Fibroblast of the aortic adventitia (primary cell): ENCODE results near the gene YBX1. TPM values are rescaled to one million over a fixed set of nuclear protein-coding genes. Genes with fewer than 3 reads are reported as not detected.
A peak's percentile ranks its signal among the peaks of the same experiment; 100 is the strongest.

Experiments
- DNase-seq: peaks from one replicate; pipeline ENCODE4 v3.0.0-alpha.2; 2010; ENCODE audit warnings: low read depth
- H3K4me3 ChIP-seq: 2 replicates; pipeline ENCODE4 v1.5.1; 2011; ENCODE audit warnings: low read depth, mild to moderate bottlenecking, control low read depth, low read length, moderate library complexity
- total RNA-seq: library from RNA; depleted of rRNA; stranded (reverse); fragments of >200 nt; gene quantifications from 2 replicates; pipeline ENCODE4 v1.2.3, GENCODE V29; 2012; ENCODE audit warnings: low replicate concordance
- TF ChIP-seq, protein P1 (sequence below): IDR thresholded peaks from 2 replicates; pipeline ENCODE4 v1.5.1; 2011; ENCODE audit warnings: mild to moderate bottlenecking, low read length, control low read depth, inconsistent platforms; ENCODE audit not compliant: insufficient read depth

YBX1 gene
- total RNA-seq, 1 donor: 792 TPM

GRCh38 chr1:42735056-42735455 is 52.8 kb downstream of the YBX1 start:
- H3K4me3 ChIP-seq: no peak overlapping the region
- TF ChIP-seq, protein P1, sequence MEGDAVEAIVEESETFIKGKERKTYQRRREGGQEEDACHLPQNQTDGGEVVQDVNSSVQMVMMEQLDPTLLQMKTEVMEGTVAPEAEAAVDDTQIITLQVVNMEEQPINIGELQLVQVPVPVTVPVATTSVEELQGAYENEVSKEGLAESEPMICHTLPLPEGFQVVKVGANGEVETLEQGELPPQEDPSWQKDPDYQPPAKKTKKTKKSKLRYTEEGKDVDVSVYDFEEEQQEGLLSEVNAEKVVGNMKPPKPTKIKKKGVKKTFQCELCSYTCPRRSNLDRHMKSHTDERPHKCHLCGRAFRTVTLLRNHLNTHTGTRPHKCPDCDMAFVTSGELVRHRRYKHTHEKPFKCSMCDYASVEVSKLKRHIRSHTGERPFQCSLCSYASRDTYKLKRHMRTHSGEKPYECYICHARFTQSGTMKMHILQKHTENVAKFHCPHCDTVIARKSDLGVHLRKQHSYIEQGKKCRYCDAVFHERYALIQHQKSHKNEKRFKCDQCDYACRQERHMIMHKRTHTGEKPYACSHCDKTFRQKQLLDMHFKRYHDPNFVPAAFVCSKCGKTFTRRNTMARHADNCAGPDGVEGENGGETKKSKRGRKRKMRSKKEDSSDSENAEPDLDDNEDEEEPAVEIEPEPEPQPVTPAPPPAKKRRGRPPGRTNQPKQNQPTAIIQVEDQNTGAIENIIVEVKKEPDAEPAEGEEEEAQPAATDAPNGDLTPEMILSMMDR: no peak
- DNase-seq: no peak

- DNase-seq: no peak
- TF ChIP-seq, protein P1: no peak
- H3K4me3 ChIP-seq: no peak overlapping the region
Observed at GRCh38 chr1:42735477-42736105, 53.4 kb downstream of the YBX1 start.

DNA sequence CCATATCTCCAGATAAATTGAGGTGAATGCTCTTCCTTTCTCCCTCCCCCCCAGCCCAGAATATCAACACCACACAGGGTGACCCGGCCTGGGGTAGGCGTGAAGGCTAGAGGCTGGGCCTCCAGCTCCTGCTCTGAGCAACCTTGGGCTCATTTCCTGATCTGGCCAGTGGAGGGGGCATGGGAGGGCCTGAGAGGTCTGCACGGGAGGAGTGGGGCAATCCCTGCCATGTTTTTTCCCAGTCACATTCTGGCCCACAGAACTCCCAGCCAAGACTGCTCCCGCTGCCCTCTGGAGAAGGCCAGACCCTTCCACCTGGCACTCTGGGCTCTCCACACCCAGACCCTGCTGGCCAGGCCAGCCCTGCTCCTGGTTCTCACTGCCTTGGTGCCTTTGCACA is 53.9 kb downstream of the YBX1 start:
- DNase-seq: peak; percentile 28
- TF ChIP-seq, protein P1: peak; percentile 56
- H3K4me3 ChIP-seq: no peak overlapping the region

DNA sequence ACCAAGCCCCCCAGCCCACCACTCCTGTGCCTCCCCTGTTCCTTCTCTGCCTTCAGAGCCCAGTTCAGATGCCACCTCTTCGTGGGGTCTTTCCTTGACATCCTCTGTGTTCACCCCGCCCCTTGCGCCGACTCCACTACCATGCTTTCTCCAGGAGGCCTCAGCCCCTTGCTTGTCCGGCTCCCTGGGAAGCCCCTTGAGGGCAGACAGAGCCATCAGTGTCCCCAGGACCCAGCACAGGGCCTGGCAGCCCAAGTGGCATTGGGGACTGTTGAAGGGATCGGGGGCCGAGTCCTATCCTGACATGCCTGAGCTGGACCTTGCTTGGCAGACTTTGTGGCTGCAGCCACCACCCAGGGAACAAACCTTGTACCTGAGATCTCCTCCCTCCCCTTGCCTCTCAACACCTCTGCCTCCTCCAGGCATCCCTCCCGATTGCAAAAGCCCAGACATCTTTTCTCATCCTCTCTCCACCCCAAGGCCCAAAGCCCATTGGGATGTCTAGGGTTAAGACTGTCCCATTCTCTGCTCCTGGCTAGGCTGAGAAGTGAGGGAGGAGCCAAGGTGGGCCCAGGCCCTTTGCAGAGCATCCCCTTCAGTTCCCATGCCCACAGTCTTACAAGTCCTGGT is 54.5 kb downstream of the YBX1 start:
- no peak for DNase-seq
- H3K4me3 ChIP-seq: no peak overlapping the region
- TF ChIP-seq, protein P1: no peak

DNA sequence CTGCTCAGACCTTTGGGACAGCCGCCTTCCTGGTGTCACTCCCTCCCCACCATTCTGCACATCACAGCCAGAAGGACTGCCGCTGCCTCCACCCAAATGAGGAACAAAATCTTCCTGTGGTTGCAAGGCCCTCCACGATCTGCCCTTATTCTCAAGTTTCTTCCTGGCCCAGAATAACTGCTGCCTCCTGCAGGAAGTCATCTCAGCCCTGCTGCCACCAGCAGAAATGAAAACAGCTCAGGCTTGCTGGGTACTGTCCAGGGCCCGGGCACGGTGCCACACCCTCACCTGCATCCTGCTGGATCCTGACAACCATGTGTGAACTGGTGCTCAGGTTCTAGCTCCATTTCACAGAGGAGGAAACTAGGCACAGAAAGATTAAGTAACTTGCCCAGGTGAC is 55.0 kb downstream of the YBX1 start:
- TF ChIP-seq, protein P1: no peak
- DNase-seq: no peak
- no peak overlapping the region for H3K4me3 ChIP-seq

- DNase-seq: no peak
- TF ChIP-seq, protein P1: no peak
- H3K4me3 ChIP-seq: no peak overlapping the region
Observed at GRCh38 chr1:42737986-42738677, 55.9 kb downstream of the YBX1 start.
